DND-41 (cell line): ENCODE measurements around the gene EXD3.

ENCODE experiments used
- ATAC-seq: fragments of 200-7000 bp; cut with Tn5 transposase; 3 replicates; pipeline ENCODE4 v1.9.1; 2021; ENCODE audit warnings: low read depth; ENCODE audit not compliant: insufficient read depth
- DNase-seq: peaks from one replicate; pipeline ENCODE4 v3.0.0-alpha.2; 2020
- H2AFZ ChIP-seq: 2 replicates; pipeline ENCODE4 v1.6.0; 2012; ENCODE audit warnings: low read depth, low read length
- H3K27ac ChIP-seq: 2 replicates; pipeline ENCODE4 v1.5.1; 2012; ENCODE audit warnings: low read length, inconsistent platforms
- H3K27me3 ChIP-seq: fragments of 200-600 bp; sonication (generic); 2 replicates; pipeline ENCODE4 v1.6.0; 2012; ENCODE audit warnings: low read length, mild to moderate bottlenecking, inconsistent platforms; ENCODE audit not compliant: insufficient read depth, poor library complexity
- H3K36me3 ChIP-seq: 2 replicates; pipeline ENCODE4 v1.5.1; 2012; ENCODE audit warnings: low read length, inconsistent platforms; ENCODE audit not compliant: insufficient read depth
- H3K4me1 ChIP-seq: 2 replicates; pipeline ENCODE4 v1.5.1; 2012; ENCODE audit warnings: mild to moderate bottlenecking, low read length; ENCODE audit not compliant: insufficient read depth
- H3K4me2 ChIP-seq: 2 replicates; pipeline ENCODE4 v1.6.0; 2012; ENCODE audit warnings: mild to moderate bottlenecking, moderate library complexity, low read length, inconsistent platforms; ENCODE audit not compliant: insufficient read depth
- H3K4me3 ChIP-seq, 2 experiments: fragments of 200-600 bp in 1 of 2; shearing (Covaris generic) in 1 of 2; 2 replicates each; pipeline ENCODE4 v1.5.1; 2012 to 2016; ENCODE audit warnings: inconsistent platforms in 2 of 2, low read length in 2 of 2, mild to moderate bottlenecking in 2 of 2, low read depth in 1 of 2, moderate library complexity in 1 of 2
- H3K79me2 ChIP-seq: 2 replicates; pipeline ENCODE4 v1.6.0; 2012; ENCODE audit warnings: low read length, inconsistent platforms; ENCODE audit not compliant: insufficient read depth
- H3K9ac ChIP-seq: 2 replicates; pipeline ENCODE4 v1.6.0; 2012; ENCODE audit warnings: low read depth, mild to moderate bottlenecking, inconsistent platforms, low read length, moderate library complexity
- H3K9me3 ChIP-seq: 2 replicates; pipeline ENCODE4 v1.5.1; 2012; ENCODE audit warnings: low read length, moderate library complexity, mild to moderate bottlenecking, inconsistent platforms; ENCODE audit not compliant: insufficient read depth, severe bottlenecking
- H4K20me1 ChIP-seq: 2 replicates; pipeline ENCODE4 v1.6.0; 2012; ENCODE audit warnings: low read length; ENCODE audit not compliant: insufficient read depth
- CTCF ChIP-seq: IDR thresholded peaks from 2 replicates; pipeline ENCODE4 v1.5.1; 2012; ENCODE audit warnings: borderline replicate concordance, low read length, moderate library complexity, mild to moderate bottlenecking; ENCODE audit not compliant: poor library complexity, severe bottlenecking; ENCODE audit errors: extremely low read depth
- EZH2 ChIP-seq: IDR thresholded peaks from 3 replicates; pipeline ENCODE4 v1.6.1; 2012; ENCODE audit warnings: borderline replicate concordance, low read depth, mild to moderate bottlenecking, moderate library complexity, low read length, inconsistent platforms; ENCODE audit not compliant: severe bottlenecking

Gene EXD3

GRCh38 chr9:137299938-137300337 lies 123.0 kb downstream of the EXD3 start:
- Histone ChIP-seq H3K4me3 (no peak overlapping the region), H3K9me3 (no peaks in the 10 kb centered on the region), H3K79me2 (no peaks in the 10 kb centered on the region), H3K27ac (no peak overlapping the region), H3K4me1 (no peaks in the 10 kb centered on the region), H4K20me1 (no peaks in the 10 kb centered on the region), H3K4me2 (no peak overlapping the region), H2AFZ (no peak overlapping the region), H3K27me3 (no peaks in the 10 kb centered on the region), H3K9ac (no peak overlapping the region), H3K36me3 (no peaks in the 10 kb centered on the region)
- no peak for DNase-seq
- ATAC-seq = no peak
- no peak for TF ChIP-seq CTCF
- no peak for TF ChIP-seq EZH2

- H3K36me3 ChIP-seq = no peaks in the 10 kb centered on the region
- H2AFZ ChIP-seq = no peak overlapping the region
- DNase-seq (no peak), ATAC-seq (no peak)
- no peak overlapping the region for H3K27ac ChIP-seq
- no peak for TF ChIP-seq CTCF
- no peak for TF ChIP-seq EZH2
- H3K4me1 ChIP-seq = no peaks in the 10 kb centered on the region
- no peaks in the 10 kb centered on the region for H3K27me3 ChIP-seq
- no peak overlapping the region for H3K4me2 ChIP-seq
- no peak overlapping the region for H3K4me3 ChIP-seq
- H3K9ac ChIP-seq = no peak overlapping the region
- no peaks in the 10 kb centered on the region for H3K9me3 ChIP-seq
- no peaks in the 10 kb centered on the region for H4K20me1 ChIP-seq
- H3K79me2 ChIP-seq = no peaks in the 10 kb centered on the region
These were observed 123.8 kb downstream of the EXD3 start for GRCh38 chr9:137299203-137299565.

GRCh38 chr9:137298401-137299202 lies 124.4 kb downstream of the EXD3 start:
- Histone ChIP-seq H3K27me3 (no peaks in the 10 kb centered on the region), H3K9me3 (no peaks in the 10 kb centered on the region), H3K4me2 (no peak overlapping the region), H4K20me1 (no peaks in the 10 kb centered on the region), H2AFZ (no peak overlapping the region), H3K27ac (no peak overlapping the region), H3K4me1 (no peaks in the 10 kb centered on the region), H3K4me3 (no peak overlapping the region), H3K36me3 (no peaks in the 10 kb centered on the region), H3K9ac (no peak overlapping the region), H3K79me2 (no peaks in the 10 kb centered on the region)
- TF ChIP-seq CTCF (no peak), EZH2 (no peak)
- DNase-seq = no peak
- ATAC-seq = no peak

- Histone ChIP-seq H3K4me2 (no peak overlapping the region), H3K27me3 (no peaks in the 10 kb centered on the region)
These were observed 125.0 kb downstream of the EXD3 start for GRCh38 chr9:137297966-137298365.

More at GRCh38 chr9:137297966-137298365, 125.0 kb downstream of the EXD3 start:
- no peaks in the 10 kb centered on the region for H3K9me3 ChIP-seq
- H3K4me3 ChIP-seq = no peak overlapping the region
- H4K20me1 ChIP-seq = no peaks in the 10 kb centered on the region
- ATAC-seq (no peak), DNase-seq (no peak)
- TF ChIP-seq CTCF = no peak
- TF ChIP-seq EZH2 = no peak
- H2AFZ ChIP-seq = no peak overlapping the region
- no peaks in the 10 kb centered on the region for H3K4me1 ChIP-seq
- no peaks in the 10 kb centered on the region for H3K79me2 ChIP-seq
- no peaks in the 10 kb centered on the region for H3K36me3 ChIP-seq
- H3K9ac ChIP-seq = no peak overlapping the region
- no peak overlapping the region for H3K27ac ChIP-seq
